ENCODE measurements around the gene PLCXD1.
"Not testable (repeated sequence)": the region's sequence is repeated elsewhere in the genome, so short reads cannot be mapped to it uniquely, and the experiment has no call there.

PLCXD1 gene

GRCh38 chrX:292900-293897, 12.0 kb downstream of the PLCXD1 start:
- no peak for DNase-seq

GRCh38 chrX:295136-295535, 14.0 kb downstream of the PLCXD1 start:
- DNase-seq: no peak

DNA sequence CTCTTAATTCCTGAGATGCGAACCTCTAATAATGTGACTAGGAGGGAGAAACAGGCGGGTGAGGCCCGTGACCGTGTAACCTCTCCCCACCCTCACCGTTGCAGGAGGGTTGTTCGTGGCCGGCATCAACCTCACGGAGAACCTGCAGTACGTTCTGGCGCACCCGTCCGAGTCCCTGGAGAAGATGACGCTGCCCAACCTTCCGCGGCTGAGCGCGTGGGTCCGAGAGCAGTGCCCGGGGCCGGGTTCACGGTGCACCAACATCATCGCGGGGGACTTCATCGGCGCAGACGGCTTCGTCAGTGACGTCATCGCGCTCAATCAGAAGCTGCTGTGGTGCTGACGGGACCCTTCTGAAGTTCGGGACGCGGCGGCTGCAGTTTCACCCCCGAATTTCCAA, 17.8 kb downstream of the PLCXD1 start:
- no peak for DNase-seq

GRCh38 chrX:300334-300733, 19.2 kb downstream of the PLCXD1 start:
- DNase-seq: no peak

DNA sequence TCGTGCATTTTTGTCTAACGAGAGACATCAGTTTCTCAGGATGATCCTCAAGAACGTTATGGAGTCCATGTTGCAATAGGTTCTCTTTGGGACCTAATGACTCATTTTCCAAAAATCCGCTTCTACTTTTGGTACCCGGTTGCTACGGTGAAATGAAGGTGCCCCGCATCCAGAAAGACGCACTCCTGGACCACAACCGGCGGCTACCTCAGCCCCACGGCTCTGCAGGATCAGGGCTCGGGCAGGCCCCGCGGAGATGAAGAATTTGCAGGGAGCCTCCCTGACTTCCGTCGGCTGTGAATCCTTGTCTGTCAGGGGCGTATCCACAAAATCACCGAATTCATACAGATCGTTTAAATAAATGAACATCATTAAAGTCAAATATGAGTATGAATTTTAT, 21.8 kb downstream of the PLCXD1 start:
- DNase-seq: no peak

- DNase-seq: not testable (repeated sequence)
Observed at GRCh38 chrX:305781-306613, 24.8 kb downstream of the PLCXD1 start.

- not testable (repeated sequence) for DNase-seq
Observed at GRCh38 chrX:306614-307251, 25.6 kb downstream of the PLCXD1 start.

DNA sequence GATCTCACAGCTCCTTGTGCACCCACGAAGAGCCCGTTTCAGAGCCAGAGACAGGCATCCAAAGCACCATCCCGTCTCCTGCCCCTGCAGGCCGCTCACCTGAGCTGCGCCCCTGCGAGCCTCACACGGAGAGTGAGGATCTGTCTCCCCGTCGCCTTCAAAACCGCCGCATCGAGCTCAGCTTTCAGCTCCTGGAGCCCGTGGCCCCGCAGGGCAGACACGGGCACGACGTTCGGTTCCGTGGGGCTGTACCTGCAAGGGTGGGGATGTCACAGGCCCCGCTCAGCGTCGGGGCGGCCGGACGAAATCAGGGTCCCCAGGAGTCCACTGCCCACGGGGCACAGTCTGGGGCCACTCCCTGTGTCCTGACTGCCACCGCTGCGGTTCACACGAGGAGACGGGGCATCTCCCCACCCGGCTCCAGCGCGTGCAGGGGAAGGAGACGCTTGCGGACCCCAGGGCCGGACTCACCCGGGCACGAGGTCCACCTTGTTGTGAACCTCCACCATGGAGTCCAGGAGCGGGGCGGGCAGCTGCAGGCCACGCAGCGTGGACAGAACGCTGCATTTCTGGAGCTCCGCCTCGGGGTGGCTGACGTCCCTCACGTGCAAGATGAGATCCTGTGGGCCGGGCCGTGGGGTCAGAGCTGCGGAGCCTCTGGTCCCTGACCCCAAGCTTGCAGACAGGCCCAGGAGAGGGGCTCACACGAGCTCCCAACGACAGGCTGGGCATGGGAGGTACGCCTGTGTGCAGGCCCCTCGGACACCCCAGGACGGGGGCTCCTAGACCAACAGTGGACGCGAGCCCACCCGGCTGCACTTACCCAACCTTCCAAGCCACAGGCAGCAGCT, 26.3 kb downstream of the PLCXD1 start:
- no peak for DNase-seq

DNA sequence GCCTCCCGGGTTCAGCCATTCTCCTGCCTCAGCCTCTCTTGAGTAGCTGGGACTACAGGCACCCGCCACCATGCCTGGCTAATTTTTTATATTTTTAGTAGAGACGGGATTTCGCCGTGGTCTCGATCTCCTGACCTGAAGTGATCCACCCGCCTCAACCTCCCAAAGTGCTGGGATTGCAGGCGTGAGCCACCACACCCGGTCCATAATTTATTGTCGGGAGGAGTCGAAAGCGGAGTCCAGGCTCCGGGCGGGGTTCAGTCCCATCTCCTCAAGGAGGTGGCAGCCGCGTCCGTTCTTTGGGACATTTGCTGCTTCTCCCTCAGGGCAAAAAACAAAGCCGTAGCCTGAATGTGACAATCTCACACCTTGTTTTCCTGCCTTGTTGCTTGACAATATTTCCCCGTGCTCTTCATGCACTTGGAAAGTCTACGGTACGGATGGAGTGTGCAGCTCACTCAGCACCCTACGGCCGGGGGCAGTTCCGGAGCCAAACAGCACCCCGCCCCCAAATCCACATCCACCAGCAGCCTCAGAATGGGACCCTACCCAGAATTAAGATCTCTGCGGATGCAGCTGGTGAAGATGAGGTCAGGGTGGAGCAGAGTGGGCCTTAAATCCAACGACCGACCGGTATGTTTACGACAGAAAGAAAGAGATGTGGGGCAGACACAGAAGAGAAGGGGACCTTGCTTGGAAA, 27.8 kb downstream of the PLCXD1 start:
- no peak for DNase-seq

DNA sequence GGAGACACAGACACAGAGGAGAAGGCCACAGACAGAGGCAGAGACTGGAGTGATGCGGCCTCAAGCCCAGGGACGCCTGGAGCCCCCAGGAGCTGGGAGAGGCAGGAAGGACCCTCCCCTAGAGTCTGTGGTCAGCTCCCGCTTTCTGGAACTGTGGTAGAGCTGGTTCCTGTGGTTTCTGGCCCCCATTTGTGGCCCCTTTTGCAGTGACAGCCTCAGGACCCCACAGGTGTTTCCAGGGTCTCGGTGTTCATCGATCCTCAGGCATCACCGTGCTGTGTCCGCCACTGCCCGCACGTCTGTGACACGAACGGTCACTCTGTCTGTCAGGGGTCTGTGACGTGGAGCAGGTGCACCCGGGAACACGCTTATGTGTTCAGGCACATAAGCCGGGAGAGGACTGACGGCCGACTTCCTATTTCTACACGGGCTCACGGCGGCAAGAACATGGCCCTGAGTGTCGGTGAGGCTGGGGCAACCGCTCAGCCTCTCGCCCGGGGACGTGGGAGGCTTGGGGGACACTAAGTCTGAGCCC, 29.5 kb downstream of the PLCXD1 start:
- DNase-seq: no peak

DNA sequence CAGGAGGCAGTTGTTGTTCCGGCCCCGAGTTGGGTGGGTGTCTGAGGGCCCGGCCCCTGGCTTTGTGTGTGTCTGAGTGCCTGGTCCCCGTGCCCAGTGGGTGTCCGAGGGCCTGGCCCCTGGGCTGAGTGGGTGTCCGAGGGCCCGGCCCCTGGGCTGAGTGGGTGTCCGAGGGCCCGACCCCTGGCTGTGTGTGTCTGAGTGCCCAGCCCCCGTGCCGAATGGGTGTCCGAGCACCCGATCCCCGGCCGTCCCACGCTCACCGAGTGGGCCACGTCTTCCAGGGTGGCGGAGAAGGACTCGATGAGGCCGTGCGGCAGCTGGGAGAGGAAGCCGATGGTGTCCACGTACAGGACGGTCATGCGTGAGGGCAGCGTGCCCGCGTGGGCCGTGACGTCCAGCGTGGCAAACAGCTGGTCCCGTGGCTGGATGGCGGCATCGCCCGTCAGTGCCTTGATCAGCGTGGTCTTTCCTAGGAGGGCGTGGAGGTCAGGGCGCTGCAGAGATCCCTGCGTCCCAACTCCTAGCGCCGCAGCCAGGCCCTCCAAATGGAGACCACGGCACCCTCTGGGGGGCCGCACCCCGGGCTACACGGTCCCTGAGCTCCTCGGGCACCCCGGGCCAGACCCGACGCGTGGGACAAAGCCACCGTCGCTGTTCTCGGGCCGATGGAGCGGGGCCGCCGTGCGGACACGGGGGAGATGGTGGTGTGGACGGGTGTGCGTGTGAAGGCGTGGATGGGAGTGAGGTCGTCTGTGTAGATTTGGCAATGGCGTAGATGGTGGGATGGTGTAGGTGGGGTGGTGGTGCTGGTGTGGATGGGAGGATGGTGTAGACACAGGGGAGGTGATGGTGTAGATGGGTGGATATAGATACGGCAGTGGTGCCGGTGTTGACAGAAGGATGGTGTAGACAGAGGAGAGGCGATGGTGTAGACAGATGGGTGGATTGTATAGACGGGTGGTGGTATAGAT, 30.3 kb downstream of the PLCXD1 start:
- DNase-seq: no peak

DNA sequence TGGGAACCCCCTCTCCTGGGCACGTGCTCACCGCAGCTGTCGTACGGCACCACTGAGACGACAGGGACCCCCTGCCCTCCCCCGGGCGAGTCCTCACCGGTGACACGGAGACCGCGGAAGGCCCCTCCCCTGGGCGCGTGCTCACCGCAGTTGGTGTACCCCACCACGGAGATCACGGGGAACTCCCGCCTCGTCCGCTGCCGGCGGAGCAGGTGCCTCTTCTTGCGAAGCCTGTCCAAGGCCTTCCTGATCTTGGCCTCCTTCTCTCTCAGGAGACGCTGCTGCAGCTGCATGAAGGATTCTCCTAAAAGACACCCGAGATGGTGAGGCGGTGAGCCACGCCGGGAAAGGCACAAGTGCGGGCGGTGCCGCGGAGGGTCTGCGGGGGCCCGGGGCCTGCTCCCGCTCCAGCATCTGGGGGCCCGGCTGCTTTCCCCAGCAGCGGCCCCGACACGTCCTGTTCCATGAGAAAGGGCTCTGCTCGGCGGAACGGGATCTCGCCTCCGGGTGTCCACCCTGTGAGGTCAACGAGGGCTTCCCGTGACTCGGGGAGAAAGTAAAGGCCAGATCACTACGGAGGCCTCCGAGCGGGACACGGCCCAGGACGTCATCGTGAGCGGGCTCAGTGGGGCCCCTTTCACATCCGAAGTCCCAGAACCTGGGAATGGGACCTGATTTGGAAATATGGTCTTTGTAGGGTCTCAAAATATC, 31.6 kb downstream of the PLCXD1 start:
- no peak for DNase-seq

GRCh38 chrX:313546-313945, 32.4 kb downstream of the PLCXD1 start:
- DNase-seq: no peak

DNA sequence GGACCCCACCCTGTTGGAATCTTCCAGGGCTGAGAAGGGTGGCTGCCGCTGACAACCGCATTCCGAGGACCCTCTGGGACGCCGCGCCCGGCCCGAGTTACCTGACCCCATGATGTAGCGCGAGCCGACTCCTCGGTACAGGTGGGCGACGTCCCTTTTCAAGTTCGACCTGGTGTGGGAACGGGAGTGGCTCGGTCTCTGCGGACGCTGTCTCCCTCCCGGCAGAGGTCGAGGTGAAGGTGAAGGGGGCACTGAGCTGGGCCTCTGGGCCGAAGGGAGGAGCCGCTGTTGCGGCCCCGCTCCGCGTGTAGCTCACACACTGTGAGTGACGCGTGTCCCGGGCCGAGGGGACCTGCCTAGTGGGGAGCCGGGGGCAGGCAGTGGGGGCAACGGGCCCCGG, 32.9 kb downstream of the PLCXD1 start:
- no peak for DNase-seq

GRCh38 chrX:314781-315595, 33.8 kb downstream of the PLCXD1 start:
- DNase-seq: no peak

DNA sequence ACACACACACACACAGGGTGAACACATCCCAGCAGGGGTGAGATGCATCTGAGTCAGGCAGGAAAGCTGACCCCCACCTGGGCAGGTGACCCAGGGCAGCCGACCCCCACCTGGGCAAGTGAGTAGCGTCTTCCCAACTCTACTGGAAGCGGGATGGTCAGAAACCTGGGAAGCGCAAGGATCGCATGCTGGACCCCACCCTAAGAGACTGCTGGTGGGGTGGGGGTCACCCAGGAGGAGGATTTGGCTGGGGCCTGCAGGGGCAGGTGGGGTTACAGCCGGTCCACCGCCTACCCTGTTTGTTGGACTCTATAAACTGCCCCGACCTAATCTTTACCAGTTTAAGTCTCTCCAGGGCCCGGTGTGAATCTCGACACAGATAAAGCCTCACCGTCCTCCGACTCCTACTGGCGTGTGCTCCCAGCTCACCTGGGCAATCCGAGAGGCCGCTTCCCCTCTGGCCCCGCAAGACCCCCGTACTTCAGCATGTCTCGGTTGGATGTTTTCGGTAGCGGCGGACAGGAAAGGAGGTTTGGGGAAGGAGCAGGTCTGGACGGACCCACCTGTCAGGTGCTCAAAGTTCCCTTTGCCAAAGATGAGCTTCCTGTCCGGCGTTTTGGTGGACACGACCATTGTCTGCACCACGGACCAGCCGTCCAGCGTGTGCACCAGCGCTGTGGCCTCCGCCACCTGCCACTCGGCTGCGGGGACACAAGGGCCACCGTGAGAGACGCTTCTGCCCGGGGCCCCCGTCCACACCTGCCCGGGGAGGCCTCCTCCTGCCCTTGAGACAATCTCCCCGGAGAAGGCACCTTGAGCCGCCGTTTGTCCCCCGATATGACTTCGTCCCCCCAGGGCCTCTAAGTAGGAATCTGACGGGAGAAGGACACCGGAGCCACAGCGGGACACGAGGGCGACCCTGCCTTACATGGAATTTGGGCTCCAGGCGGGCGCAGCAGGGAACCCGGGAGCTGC, 35.5 kb downstream of the PLCXD1 start:
- no peak for DNase-seq

- no peak for DNase-seq
Observed at GRCh38 chrX:317424-318067, 36.4 kb downstream of the PLCXD1 start.

Data from NCI-H187 treated with DMSO at 0.1 percent for 48 hours (cell line).